T-helper 1 cell (primary cell): ENCODE measurements around the gene AMOTL1.
"Not testable (repeated sequence)": the region's sequence is repeated elsewhere in the genome, so short reads cannot be mapped to it uniquely, and the experiment has no call there.

Experiments used
- DNase-seq, 5 donors: peaks; one replicate each; pipeline ENCODE4 v3.0.0-alpha.2; 2012 to 2020

AMOTL1 gene

DNA sequence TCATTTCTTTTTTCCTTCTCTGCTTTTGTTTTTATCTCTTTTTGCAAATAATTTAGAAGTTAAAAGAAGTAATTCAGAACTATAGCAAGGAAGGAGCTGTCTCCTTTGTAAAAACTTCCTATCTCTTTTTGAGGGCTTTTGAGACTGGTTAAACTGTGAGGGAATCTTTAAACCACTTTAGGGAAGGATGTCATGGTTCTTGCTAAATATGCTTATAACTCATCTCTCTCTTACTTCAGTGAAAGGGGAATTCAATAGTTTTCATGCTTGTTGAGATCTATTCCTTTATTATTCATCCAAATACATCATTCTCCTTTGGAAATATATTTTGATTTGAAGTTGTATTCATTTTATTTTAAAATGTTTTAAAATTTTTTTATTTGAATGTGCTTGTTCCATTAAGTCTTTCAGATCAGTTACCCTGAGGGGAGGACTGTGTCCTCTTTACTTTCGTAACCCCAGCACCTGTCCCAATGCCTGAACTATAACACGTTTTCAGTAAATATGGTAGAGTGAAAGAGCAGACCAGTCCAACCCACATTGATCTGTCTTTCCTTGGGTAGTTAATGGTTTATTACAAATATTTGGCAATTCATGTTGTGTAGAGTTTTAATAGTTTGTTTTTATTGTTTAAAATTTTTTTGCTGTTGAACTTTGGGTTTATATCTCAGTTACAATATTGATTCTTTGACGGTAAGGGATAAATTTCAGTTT lies 27.5 kb downstream of the AMOTL1 start:
- no peak for DNase-seq

DNA sequence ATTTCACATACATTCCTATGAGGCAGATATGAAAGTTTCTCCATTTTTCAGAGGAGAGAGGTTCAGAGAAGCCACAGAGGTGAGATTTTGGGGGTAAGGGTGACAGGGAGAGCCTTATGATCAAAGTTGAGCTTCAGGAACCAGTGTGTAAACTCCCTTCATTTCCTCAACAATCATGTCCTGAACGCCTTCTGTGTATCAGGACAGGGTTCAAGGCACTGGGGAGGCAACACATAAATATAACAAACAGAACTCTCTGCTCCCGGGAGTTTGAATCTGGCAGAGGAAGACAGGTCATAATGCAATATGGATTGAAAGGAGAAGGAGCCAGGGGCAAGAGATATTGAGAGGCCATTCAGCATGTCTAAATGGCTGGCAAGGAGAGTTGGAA lies 28.0 kb downstream of the AMOTL1 start:
- no peak for DNase-seq

DNA sequence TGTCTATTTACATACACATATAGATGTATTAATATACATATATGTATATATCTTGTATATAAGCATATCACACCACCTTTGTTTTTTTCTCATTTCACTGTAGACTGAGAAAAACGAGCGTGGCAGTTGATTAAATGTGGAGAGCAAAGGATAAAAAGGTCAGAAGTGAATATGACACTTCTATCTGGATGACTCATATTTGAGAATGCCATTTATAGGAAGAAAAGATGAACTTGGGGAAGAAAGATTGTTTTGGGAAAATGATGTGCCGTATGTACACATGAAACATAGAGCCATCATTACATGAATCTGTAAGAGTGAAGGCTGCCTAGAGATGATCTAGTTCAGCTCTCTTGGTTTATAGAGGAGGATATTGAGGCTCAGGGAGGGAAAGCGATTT lies 28.7 kb downstream of the AMOTL1 start:
- no peak for DNase-seq

DNA sequence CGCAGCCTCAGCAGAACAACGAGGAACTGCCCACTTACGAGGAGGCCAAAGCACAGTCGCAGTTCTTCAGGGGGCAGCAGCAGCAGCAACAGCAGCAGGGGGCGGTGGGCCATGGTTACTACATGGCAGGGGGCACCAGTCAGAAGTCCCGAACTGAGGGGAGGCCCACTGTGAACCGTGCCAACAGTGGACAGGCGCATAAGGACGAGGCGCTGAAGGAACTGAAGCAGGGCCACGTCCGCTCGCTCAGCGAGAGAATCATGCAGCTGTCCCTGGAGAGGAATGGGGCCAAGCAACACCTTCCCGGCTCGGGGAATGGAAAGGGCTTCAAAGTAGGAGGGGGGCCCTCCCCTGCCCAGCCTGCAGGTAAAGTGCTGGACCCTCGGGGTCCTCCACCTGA lies 31.6 kb downstream of the AMOTL1 start:
- DNase-seq, result no peak

DNA sequence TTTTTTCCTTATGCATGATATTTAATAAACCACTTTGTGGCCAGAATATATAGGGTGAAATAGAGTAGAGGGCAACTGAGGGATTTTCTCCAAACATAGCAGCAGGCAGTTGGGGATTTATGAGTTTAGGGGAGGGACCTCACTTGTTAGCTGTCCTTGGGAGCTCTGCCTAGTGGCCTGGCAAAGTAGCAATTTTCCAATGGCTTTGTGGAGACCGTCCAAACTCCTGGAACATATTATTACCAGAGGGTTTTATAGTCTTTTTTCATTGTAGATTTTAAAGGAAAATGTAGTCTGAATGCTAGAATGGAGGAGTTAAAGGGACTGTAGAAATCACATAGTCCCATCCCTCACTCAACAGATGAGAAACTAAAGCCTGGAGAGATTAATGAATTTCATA lies 32.3 kb downstream of the AMOTL1 start:
- DNase-seq, result no peak

DNA sequence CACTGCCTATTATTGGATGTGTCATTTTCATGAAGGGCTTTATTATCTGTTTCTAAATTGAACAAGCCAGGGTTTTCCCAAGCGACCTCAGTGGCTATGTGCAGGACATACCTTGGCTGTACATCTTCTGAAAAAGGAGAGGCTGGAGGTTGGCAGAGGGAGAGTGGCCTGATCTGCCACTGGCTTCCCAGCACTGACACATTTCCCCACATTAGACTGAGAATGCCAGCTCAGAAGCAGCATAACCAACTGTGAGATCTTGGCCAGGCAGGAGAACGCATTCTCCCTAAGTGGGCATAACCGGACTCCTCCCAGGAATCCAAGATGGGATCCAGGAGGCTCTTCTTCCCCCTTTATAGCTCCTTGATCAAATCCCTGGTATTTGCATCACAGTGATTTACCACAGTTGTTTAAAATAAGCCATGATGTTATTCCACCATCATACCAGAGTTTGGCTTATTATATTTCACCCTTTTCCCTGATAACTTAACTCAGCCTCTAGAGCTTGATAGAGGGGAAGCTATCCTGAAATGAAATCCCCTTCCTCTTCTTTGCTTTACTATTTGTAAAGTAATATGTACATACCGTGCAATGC lies 33.8 kb downstream of the AMOTL1 start:
- no peak for DNase-seq

DNA sequence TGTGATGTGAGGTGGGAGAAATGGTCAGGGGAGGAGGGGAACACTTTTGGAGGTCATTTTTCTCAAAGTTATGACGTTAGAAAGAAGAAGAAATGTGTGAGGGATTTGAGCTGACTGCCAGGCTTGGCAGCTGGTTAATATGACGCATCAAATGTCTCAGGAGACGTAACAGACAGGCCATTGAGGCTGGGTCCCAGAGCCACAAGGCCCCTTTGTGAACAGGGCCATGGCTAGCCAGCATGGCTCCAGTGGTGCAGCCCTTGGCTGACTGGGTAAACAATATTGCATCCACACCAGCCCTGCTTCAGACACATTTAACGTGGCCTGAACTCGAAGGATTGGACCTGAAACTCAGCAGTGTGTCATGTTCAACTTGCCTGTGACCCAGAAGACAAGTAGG lies 34.3 kb downstream of the AMOTL1 start:
- DNase-seq, result no peak

DNA sequence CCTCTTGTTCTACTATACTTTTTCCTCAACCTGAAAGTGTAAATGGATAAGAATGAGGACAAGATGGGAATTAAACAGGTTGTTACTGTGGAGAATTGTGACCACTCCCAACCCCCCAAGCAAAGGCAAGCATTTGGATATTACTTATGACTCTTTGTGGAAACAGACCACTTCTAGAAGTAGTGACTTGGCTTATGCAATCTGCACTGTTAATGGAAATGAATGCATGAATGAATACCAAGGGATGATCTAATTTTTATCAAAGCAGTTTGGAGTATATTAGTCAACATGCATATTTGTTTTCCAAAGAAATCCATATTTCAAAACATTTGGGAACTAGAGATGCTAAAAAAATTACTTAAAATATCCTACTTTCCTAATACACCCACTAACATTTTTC lies 35.3 kb downstream of the AMOTL1 start:
- DNase-seq, result no peak

DNA sequence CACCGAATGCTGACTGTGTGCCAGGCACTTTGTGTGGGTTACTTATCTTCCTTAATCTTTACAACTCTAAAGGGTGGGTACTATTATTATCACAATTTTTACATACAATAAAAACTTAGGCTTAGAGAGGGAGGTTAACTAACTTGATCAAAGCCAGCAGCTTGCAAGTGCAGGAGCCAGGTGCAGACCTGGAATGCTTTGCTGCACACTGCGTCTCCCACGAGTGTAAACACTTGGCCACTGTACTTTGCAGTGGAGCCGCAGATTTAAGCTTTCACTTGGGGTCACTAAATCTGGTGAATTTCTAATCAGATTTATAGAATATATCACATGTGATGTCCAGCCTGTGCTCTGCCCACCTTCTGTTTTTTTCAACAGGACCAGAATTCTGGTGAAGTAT lies 36.7 kb downstream of the AMOTL1 start:
- no peak for DNase-seq

DNA sequence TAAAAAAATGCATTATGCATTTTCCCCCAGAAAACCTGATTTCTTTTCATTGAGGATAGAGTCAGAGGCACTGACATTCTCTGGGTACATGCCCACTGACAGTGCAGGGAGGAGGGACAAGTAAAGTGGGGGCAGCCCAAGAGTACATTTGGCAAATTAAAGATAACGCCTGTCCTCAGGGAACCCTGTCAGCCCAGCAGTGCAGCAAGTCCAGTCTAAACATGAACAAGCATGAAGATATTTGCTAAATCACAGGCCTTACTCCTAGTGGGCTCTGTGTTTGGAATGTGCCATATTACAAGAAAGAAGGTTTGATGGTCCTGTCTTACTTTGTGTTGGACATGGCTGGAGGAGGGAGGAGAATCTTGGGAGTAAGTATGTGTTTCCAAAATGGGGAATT lies 37.9 kb downstream of the AMOTL1 start:
- DNase-seq, result no peak

DNA sequence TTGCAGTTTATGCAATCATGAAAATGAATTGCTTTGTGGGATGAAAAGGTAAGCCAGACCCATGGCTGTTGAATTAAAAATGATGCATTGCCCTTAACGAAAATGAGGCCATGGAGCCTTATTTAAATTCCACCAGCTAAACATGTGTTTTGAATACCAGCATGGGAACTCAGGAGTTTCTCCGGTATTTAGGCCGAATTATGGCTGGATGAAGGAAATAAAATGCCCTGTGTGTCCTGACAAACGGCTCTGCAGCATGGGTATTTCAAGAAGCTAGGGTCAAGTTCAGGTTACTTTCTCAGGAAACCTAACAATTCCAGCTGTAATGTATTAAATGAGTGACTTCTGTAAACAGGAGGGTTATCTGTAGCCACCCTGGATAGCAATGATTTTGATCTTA lies 38.3 kb downstream of the AMOTL1 start:
- DNase-seq, result no peak

DNA sequence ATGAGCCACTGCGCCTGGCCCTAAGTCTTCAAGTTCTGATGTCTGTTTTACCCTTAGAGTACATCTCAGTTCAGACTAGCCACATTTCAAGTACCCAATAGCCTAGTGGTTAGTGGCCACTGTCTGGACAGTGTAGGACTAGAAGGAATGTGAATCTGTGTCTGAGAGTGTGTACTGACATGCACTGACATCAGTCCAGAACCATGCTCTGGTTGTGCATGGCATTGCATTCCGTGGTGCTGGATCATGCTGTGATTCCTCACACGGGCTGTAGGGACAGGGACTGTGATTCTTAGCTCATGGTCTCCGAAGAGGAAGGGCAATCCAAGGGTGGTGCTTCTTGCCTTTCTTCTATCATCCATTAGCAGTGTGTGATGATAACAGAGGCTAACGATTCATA lies 41.1 kb downstream of the AMOTL1 start:
- DNase-seq, result no peak

DNA sequence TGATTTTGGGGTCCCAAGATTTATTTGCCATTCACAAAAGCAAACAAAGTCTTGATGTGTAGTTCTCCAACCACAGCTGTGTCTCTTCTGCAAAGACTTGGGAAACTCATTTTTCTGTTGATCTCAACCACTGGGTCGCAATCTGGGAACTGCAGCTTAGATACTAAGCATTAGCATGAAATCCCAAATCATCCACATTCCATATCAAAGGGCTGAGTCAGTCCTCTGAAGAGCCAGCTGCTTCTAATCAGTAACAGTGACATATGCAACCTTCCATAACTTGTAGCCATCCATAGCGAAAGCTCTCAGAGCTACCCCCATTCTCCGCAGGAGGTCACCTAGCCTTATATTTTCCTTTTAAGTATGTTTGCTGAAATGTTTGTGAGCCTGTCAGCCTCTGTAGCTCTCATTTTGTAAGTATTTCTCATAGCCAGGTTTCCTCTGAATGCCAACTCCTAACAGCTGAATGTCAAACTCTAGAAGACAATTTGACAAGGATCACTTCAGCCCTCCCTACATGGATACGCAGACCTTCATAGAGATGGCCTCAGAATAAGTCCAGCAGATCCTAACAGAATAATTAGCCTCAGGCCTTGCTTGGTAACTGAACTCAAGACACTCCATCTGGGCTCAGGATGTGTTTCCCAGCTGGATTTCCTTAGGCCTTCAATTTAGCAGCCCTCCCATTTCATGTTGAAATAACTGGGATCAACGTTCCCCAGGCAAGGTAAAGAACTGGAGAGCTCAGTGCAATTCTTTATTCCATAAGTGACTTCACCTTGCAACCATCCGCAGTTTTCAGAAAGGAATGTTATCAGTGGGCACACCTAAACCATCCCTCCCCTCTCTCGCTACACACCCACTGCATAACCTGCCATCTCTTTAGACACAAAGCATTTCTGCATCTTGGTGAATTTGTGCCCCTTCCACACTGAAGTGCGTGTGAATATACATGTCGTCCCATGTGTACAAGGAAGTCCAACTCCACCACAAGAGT lies 44.9 kb downstream of the AMOTL1 start:
- DNase-seq, result not testable (repeated sequence)

DNA sequence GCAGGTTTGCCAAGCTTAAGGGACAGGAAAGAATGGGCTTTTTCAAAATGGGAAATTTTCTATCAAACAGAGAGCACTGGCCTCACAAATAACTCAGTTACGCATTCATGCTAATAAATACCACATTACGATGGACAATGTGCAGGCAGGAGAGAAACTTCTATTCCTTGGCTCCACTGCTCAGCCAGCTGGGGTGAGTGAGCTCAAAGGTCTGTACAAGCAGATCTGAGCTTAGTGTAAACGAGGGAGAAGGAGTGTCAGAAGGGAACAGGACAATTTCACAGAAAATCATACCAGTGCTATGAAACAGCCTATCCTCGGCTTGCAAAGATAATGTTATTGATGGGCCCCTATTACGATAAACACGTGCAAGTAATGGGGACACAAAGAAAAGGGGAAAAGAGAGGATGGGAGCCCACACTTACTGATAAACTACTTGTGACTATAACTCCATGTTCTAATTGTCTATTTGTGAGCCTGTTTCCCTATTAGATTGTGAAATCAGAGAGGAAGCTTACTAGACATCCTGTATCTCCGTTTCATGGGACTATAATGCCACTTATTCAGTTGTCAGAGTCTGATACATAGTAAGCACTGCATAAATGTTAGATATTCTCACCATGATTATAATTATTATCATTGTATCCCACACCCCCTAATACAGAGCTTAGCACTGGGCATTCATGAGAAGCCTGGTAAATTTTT lies 46.3 kb downstream of the AMOTL1 start:
- DNase-seq, result no peak

DNA sequence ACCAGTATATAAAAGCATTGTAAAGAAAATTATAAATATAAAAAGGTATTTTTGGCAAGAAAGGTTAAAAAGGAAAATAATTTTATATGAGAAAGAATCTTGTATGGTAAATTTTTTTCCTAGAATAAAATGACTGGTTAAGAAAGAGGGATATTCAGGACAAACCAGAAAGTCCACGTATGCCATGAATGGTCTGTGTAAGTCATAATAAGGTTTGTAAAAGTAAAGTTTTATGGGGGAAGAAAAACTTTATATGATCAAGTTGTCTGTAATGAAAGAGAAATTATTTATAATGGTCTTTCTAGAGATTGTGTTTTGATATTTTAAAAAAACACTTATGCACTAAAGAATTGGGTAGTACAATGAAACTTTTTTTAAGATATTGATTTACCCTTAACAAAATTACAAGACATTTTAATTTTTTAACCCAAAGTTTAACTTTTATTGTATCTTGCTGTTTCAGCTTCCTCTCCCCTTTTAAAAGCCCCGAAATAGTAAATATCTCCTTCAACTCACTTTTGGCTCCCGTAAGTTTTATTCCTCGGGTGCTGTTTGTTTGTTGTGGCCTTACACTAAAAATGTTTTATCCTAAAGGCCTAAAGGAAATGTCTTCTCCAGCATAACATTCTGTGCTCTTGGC lies 47.7 kb downstream of the AMOTL1 start:
- no peak for DNase-seq

DNA sequence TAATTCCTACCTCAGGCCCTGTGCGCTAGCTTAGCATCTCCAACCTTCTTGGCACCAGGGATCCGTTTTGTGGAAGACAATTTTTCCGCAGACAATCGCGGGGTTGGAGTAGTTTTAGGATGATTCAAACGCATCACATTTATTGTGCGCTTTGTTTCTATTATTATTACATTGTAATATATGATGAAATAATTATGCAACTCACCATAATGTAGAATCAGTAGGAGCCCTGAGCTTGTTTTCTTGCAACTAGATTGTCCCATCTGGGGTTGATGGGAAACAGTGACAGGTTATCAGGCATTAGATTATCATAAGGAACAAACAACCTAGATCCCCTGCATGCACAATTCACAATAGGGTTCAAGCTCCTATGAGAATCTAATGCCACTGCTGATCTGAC lies 52.3 kb downstream of the AMOTL1 start:
- DNase-seq, result no peak

DNA sequence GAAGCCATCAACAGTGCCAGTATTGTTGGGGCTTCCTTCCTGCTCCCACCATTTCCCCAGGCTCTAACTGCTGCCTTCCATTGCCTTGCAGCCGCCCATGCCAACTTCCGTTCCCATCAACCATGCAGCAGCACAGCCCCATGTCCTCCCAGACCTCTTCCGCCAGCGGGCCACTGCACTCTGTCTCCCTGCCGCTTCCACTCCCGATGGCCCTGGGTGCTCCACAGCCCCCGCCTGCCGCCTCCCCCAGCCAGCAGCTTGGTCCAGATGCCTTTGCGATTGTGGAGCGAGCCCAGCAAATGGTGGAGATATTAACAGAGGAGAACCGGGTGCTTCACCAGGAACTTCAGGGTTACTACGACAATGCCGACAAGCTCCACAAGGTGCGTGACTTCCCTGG lies 53.3 kb downstream of the AMOTL1 start:
- DNase-seq, result no peak

DNA sequence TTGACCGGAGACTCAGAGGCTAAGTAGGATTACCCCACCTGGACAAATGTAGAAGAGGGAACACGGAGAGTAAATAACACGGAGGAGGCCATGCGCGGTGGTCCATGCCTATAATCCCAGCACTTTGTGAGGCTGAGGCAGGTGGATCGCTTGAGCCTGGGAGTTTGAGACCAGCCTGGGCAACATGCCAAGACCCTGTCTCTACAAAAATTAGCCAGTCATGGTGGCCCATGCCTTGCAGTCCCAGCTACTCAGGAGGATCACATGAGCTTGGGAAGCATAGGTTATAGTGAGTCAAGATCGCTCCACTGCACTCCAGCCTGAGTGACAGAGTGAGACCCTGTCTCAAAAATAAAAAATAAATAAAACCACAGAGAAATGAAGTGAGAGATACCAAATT lies 53.9 kb downstream of the AMOTL1 start:
- no peak for DNase-seq

DNA sequence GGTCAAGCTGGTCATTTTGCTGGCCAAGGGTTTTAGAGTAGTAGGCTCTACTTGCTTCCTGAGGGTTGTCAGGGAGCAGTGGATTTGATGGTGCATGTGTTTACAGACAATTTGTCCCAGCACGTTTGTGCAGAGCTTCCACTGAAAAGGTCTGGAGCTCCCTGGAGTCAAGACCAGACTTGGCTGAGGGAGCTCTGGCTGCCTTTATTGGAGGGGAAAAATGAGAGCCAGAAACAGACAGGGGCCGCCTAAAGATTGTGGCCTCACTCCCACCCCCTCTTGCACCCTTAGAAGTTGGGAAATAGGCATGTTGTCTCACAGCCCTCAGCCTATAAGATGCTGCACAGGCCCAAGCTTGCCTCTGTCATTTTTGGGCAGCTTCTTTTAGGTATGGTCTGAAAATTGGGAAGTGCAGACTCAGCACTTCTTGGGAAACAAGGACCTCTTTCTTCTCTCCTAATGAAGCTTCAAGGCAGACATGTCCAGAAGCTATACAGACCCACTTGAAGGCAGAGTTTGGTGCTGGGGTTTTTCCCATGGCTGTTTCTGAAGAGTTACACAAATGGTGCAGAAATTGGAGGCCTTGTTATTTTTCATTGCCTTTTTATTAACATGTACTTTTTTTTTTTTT lies 55.1 kb downstream of the AMOTL1 start:
- no peak for DNase-seq

DNA sequence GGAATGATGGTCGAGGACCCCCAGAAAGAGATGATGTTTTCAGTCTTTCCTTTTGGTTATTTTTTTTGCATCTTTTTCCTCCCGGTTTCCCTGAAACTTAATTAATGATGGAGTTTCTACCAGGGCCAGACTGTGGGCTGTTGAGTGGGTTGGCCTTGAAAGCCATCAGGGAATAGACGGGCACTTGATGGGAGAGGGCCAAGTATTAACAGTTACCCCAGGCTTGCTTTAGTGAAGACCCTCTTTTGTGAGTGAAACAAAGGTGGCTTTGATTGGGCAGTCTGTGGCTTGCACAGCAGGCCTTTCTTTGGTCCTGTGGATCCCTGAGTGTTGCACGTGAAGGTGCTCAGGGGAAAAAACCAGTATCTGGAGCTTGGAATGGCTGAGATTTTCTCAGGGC lies 56.9 kb downstream of the AMOTL1 start:
- no peak for DNase-seq

DNA sequence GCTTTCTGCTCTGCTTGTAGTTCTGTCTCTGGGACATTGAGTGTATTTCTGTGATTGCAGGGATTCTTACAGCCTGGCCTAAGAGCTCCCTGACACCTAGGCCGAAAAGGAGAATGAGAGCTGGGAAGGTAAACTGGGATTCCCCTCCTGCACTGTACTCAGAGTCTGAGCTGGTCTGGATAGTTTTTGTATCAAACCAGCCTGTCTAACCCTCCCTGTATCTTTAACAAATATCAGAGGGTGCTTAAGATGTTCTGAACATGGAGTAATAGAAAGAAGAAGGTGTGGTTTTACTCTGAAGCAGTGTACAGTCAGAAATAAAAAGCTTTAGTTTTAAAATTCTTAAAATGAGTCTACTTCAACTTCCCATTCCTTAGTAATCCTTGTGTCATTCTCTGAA lies 57.3 kb downstream of the AMOTL1 start:
- no peak for DNase-seq

DNA sequence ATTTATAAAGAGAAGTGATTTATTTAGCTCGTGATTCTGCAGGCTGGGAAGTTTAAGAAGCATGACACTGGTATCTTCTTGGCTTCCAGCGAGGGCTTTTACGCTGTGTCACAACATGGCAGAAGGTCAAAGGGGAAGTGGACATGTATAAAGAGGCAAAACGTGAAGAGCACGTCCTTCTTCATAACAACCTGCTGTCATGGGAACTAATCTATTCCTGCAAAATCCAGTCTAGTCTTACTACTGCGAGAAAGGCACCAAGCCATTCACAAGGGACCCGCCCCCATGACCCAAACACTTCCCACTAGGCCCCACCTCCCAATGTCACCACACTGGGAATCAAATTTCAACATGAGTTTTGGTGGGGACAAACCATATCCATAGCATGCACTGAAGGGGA lies 58.3 kb downstream of the AMOTL1 start:
- no peak for DNase-seq
